Mammary epithelial cell (primary cell): Measurements from ENCODE around the gene ULK4.

Source experiments
- CTCF ChIP-seq, 2 donors: IDR thresholded peaks in 1 of 2; conservative IDR thresholded peaks in 1 of 2; 2 replicates each; pipeline ENCODE4 v1.5.1; 2011 to 2012; ENCODE audit warnings: inconsistent platforms in 2 of 2, low read length in 2 of 2, mild to moderate bottlenecking in 2 of 2, control low read depth in 1 of 2, low read depth in 1 of 2; ENCODE audit not compliant: insufficient read depth in 1 of 2; ENCODE audit errors: extremely low read depth in 1 of 2
- EZH2 ChIP-seq: IDR thresholded peaks from 2 replicates; pipeline ENCODE4 v1.6.1; 2012; ENCODE audit warnings: low read length, inconsistent platforms, borderline replicate concordance

GRCh38 chr3:41318520-41318919, 643.4 kb downstream of the ULK4 start:
- TF ChIP-seq CTCF (conservative IDR thresholded peaks at IDR 0.05 in 1 of 2, IDR thresholded peaks at IDR 0.05 in 1 of 2; ENCODE audit: extremely low read depth in 1 of 2, insufficient read depth in 1 of 2, low read depth in 1 of 2, low read length in 2 of 2) (no peak), EZH2 (no peak)
